GM23338 (cell line): ENCODE data around the gene MAPK4. TPM values are rescaled to one million over a fixed set of nuclear protein-coding genes. Genes with fewer than 3 reads are reported as not detected.

Experiments
- ATAC-seq: fragments of 200-7000 bp; cut with Tn5 transposase; 3 replicates; pipeline ENCODE4 v1.9.1; 2020
- DNase-seq: peaks from one replicate; pipeline ENCODE4 v3.0.0-alpha.2; 2015; ENCODE audit warnings: low spot score
- H2AFZ ChIP-seq: fragments of 200-600 bp; sonication (generic); 2 replicates; pipeline ENCODE4 v1.8.0; 2016; ENCODE audit warnings: antibody characterized with exemption, mild to moderate bottlenecking, moderate library complexity
- H3F3A ChIP-seq: fragments of 200-600 bp; sonication (generic); replicated peaks from 2 replicates; pipeline ENCODE4 v1.8.0; 2017; ENCODE audit warnings: antibody characterized with exemption, mixed run types, low read depth
- H3K27ac ChIP-seq: fragments of 200-600 bp; sonication (generic); 2 replicates; pipeline ENCODE4 v1.6.1; 2016; ENCODE audit warnings: low read depth
- H3K27me3 ChIP-seq: fragments of 200-600 bp; sonication (generic); 2 replicates; pipeline ENCODE4 v1.8.0; 2016; ENCODE audit warnings: mild to moderate bottlenecking, mixed run types, moderate library complexity; ENCODE audit not compliant: insufficient read depth
- H3K36me3 ChIP-seq: fragments of 200-600 bp; sonication (generic); 2 replicates; pipeline ENCODE4 v1.8.0; 2016; ENCODE audit warnings: mild to moderate bottlenecking; ENCODE audit not compliant: insufficient read depth
- H3K4me1 ChIP-seq: fragments of 200-600 bp; sonication (generic); 2 replicates; pipeline ENCODE4 v1.8.0; 2016; ENCODE audit warnings: mild to moderate bottlenecking, moderate library complexity; ENCODE audit not compliant: insufficient read depth
- H3K4me2 ChIP-seq: fragments of 200-600 bp; sonication (generic); 2 replicates; pipeline ENCODE4 v1.7.1; 2017; ENCODE audit warnings: mixed run types
- H3K4me3 ChIP-seq: fragments of 200-600 bp; sonication (generic); 2 replicates; pipeline ENCODE4 v1.6.1; 2016; ENCODE audit warnings: mixed run types
- H3K79me2 ChIP-seq: fragments of 200-600 bp; sonication (generic); replicated peaks from 2 replicates; pipeline ENCODE4 v1.8.0; 2017; ENCODE audit warnings: mild to moderate bottlenecking; ENCODE audit not compliant: insufficient read depth
- H3K9me2 ChIP-seq: fragments of 200-600 bp; sonication (generic); 2 replicates; pipeline ENCODE4 v1.8.0; 2017; ENCODE audit not compliant: insufficient read depth
- H4K20me1 ChIP-seq: fragments of 200-600 bp; sonication (generic); replicated peaks from 2 replicates; pipeline ENCODE4 v1.8.0; 2017; ENCODE audit warnings: mild to moderate bottlenecking; ENCODE audit not compliant: insufficient read depth
- H3K27ac Mint-ChIP-seq: 2 replicates; pipeline ENCODE4 v1.8.0; 2020; ENCODE audit warnings: inconsistent platforms, mild to moderate bottlenecking, moderate library complexity, mixed read lengths
- H3K27me3 Mint-ChIP-seq: 3 replicates; pipeline ENCODE4 v1.8.0; 2022; ENCODE audit warnings: low read depth, mild to moderate bottlenecking, moderate library complexity, mixed read lengths, inconsistent platforms; ENCODE audit not compliant: insufficient read depth, poor library complexity
- H3K36me3 Mint-ChIP-seq: 3 replicates; pipeline ENCODE4 v1.8.0; 2021; ENCODE audit warnings: low read depth, mild to moderate bottlenecking, inconsistent platforms, moderate library complexity, mixed read lengths
- H3K4me1 Mint-ChIP-seq: 3 replicates; pipeline ENCODE4 v1.8.0; 2020; ENCODE audit warnings: mild to moderate bottlenecking, inconsistent platforms, mixed read lengths
- H3K4me3 Mint-ChIP-seq: 3 replicates; pipeline ENCODE4 v1.8.0; 2021; ENCODE audit warnings: moderate library complexity, mild to moderate bottlenecking, inconsistent platforms, mixed read lengths
- H3K9me3 Mint-ChIP-seq: 3 replicates; pipeline ENCODE4 v1.8.0; 2020; ENCODE audit warnings: moderate library complexity, mild to moderate bottlenecking, inconsistent platforms, mixed read lengths
- CREB1 ChIP-seq: fragments of 250-450 bp; sonication (Bioruptor Pico); IDR thresholded peaks from 2 replicates; pipeline ENCODE4 v1.5.0; 2020; ENCODE audit warnings: low read depth, mild to moderate bottlenecking, moderate library complexity
- CTCF ChIP-seq, 2 experiments: fragments of 200-600 bp in 1 of 2; sonication (generic) in 1 of 2; conservative IDR thresholded peaks; 2 replicates each; pipeline versions ENCODE4 v1.5.1 to v1.6.1; 2016 to 2017; ENCODE audit warnings: antibody characterized with exemption in 2 of 2, low read depth in 2 of 2, mild to moderate bottlenecking in 2 of 2, moderate library complexity in 1 of 2
- EZH2 ChIP-seq: fragments of 200-600 bp; sonication (generic); IDR thresholded peaks from one replicate; pipeline ENCODE4 v1.8.0; 2017; ENCODE audit warnings: antibody characterized with exemption, mild to moderate bottlenecking, low read depth; ENCODE audit not compliant: unreplicated experiment
- EZH2phosphoT487 ChIP-seq: fragments of 200-600 bp; sonication (generic); IDR thresholded peaks from one replicate; pipeline ENCODE4 v1.8.1; 2018; ENCODE audit warnings: antibody characterized with exemption; ENCODE audit not compliant: unreplicated experiment
- NANOG ChIP-seq: IDR thresholded peaks from 2 replicates; pipeline ENCODE4 v1.6.1; 2016; ENCODE audit warnings: antibody characterized with exemption, borderline replicate concordance
- POLR2AphosphoS5 ChIP-seq: IDR thresholded peaks from 2 replicates; pipeline ENCODE4 v1.6.1; 2016; ENCODE audit warnings: antibody characterized with exemption, low read depth
- REST ChIP-seq: IDR thresholded peaks from one replicate; pipeline ENCODE4 v1.6.1; 2018; ENCODE audit warnings: antibody characterized with exemption; ENCODE audit not compliant: unreplicated experiment
- ZNF114 ChIP-seq: fragments of 250-450 bp; sonication (Bioruptor Pico); IDR thresholded peaks from 2 replicates; pipeline ENCODE4 v1.5.0; 2020; ENCODE audit warnings: mild to moderate bottlenecking, moderate library complexity
- ZNF462 ChIP-seq: fragments of 250-450 bp; sonication (Bioruptor Pico); IDR thresholded peaks from 2 replicates; pipeline ENCODE4 v1.5.0; 2020; ENCODE audit warnings: mild to moderate bottlenecking, moderate library complexity
- polyA plus RNA-seq: library from polyadenylated mRNA; unstranded; fragments of >200 nt; fragmentation: Nextera tagmentation; extraction: Ambion mirVana; gene quantifications from 2 replicates; pipeline ENCODE4 v1.2.1, GENCODE V29; 2016
- total RNA-seq: library from RNA; depleted of rRNA; stranded (reverse); fragments of >200 nt; shearing (Covaris generic); gene quantifications from 2 replicates; pipeline ENCODE4 v1.2.3, GENCODE V29; 2014

The MAPK4 gene
- total and polyA plus RNA-seq, 2 experiments from 2014 or later = 1.3 to 4.4 TPM

- H3K27ac ChIP-seq = no peak overlapping the region
- H3K27me3 ChIP-seq = no peaks in the 10 kb centered on the region
- Mint-ChIP-seq H3K27me3 (no peaks in the 10 kb centered on the region), H3K36me3 (0 out of 3 replicates have a peak, but pooled peaks cover 6% of the 10 kb centered on the region), H3K27ac (no peak overlapping the region), H3K4me3 (no peak overlapping the region), H3K4me1 (no peaks in the 10 kb centered on the region), H3K9me3 (peaks cover 9% of the 10 kb centered on the region)
- H3K4me2 ChIP-seq = no peak overlapping the region
- H2AFZ ChIP-seq = no peak overlapping the region
- TF ChIP-seq ZNF114 (CRISPR knock-in tag) = no peak
- TF ChIP-seq REST = no peak
- TF ChIP-seq ZNF462 (CRISPR knock-in tag) = no peak
- TF ChIP-seq EZH2phosphoT487 = no peak
- no peak for TF ChIP-seq CTCF (conservative IDR thresholded peaks at IDR 0.05; ENCODE audit: low read depth in 2 of 2)
- no peak for TF ChIP-seq EZH2
- no peak for TF ChIP-seq NANOG
- no peak for TF ChIP-seq CREB1 (CRISPR knock-in tag)
- no peak for TF ChIP-seq POLR2AphosphoS5
- H3K36me3 ChIP-seq = no peaks in the 10 kb centered on the region
- H3K79me2 ChIP-seq = no peaks in the 10 kb centered on the region
- peaks cover 3% of the 10 kb centered on the region; the same call in 1 of the 2 replicates for H3K9me2 ChIP-seq
- H3K4me3 ChIP-seq = no peak overlapping the region
- no peaks in the 10 kb centered on the region for H4K20me1 ChIP-seq
- no peak for ATAC-seq
- no peaks in the 10 kb centered on the region for H3K4me1 ChIP-seq
- DNase-seq = no peak
- no peaks in the 10 kb centered on the region for H3F3A ChIP-seq
Measured at GRCh38 chr18:50614838-50615237, 55.0 kb downstream of the MAPK4 start.
